ENCODE data around the gene MMP24OS. TPM values are rescaled to one million over a fixed set of nuclear protein-coding genes. Genes with fewer than 3 reads are reported as not detected.

MMP24OS gene
- 10 to 100 TPM; 19.6 to 47.2 (median 26.9) TPM for total RNA-seq

- TF ChIP-seq POLR2A (IDR thresholded peaks at IDR 0.05): peak; percentile 96 to 97
- TF ChIP-seq CTCF (IDR thresholded peaks at IDR 0.05): peak in 2 of 4 experiments; percentile 10 to 41
- TF ChIP-seq EP300 (IDR thresholded peaks at IDR 0.05): no peak
- peak; percentile 99 for TF ChIP-seq POLR2AphosphoS5 (IDR thresholded peaks at IDR 0.05)
- Histone ChIP-seq H3K4me1 (peaks cover 4 to 40% (median 12%) of the 10 kb centered on the region in 3 donors), H3K9me3 (no peaks in the 10 kb centered on the region), H3K4me3 (peak within 1 kb of the TSS; percentile 63 to 72), H3K36me3 (peaks cover 0 to 39% of the 10 kb centered on the region in 2 donors), H3K27ac (peak within 1 kb of the TSS; percentile 92 to 99 (median 95)), H3K27me3 (no peaks in the 10 kb centered on the region)
- ATAC-seq: peak; percentile 96
- WGBS, 2 donors (ENCODE audit: low coverage in 1 of 2): 0% methylated on average over 12 of the region's 76 CpGs; no CpG with 5 or more reads in 1 of the 2 donors
Measured at GRCh38 chr20:35277531-35278395, at the start of gene MMP24OS. Gene MMP24OS, minus strand, starts transcription at chr20:35278122. Its CDS starts 193 bp downstream, at chr20:35277929.

GRCh38 chr20:35327074-35327976 is 49.4 kb upstream of the MMP24OS start:
- no peak for ATAC-seq
- TF ChIP-seq POLR2A (IDR thresholded peaks at IDR 0.05) (no peak), CTCF (IDR thresholded peaks at IDR 0.05) (no peak), EP300 (IDR thresholded peaks at IDR 0.05) (no peak), POLR2AphosphoS5 (IDR thresholded peaks at IDR 0.05) (no peak)

GRCh38 chr20:35326740-35327073 is 48.8 kb upstream of the MMP24OS start:
- Histone ChIP-seq H3K4me1 (peaks cover 0 to 9% (median 0%) of the 10 kb centered on the region in 3 donors), H3K4me3 (no peak overlapping the region), H3K36me3 (no peaks in the 10 kb centered on the region), H3K27me3 (no peaks in the 10 kb centered on the region), H3K9me3 (no peaks in the 10 kb centered on the region), H3K27ac (no peak overlapping the region)
- WGBS, 2 donors (ENCODE audit: low coverage in 1 of 2): 83 to 97% methylated on average over 3 of the region's 3 CpGs
- no peak for ATAC-seq
- TF ChIP-seq POLR2A (IDR thresholded peaks at IDR 0.05) (no peak), EP300 (IDR thresholded peaks at IDR 0.05) (no peak), POLR2AphosphoS5 (IDR thresholded peaks at IDR 0.05) (no peak), CTCF (IDR thresholded peaks at IDR 0.05) (no peak)

More at GRCh38 chr20:35327074-35327976, 49.4 kb upstream of the MMP24OS start:
- Histone ChIP-seq H3K4me1 (peaks cover 0 to 13% (median 0%) of the 10 kb centered on the region in 3 donors), H3K9me3 (no peaks in the 10 kb centered on the region), H3K36me3 (no peaks in the 10 kb centered on the region), H3K27ac (no peak overlapping the region), H3K27me3 (no peaks in the 10 kb centered on the region), H3K4me3 (no peak overlapping the region)
- 95 to 96% methylated on average over 3 to 4 of the region's 4 CpGs for WGBS, 2 donors (ENCODE audit: low coverage in 1 of 2)

GRCh38 chr20:35326021-35326739 is 48.3 kb upstream of the MMP24OS start:
- no peaks in the 10 kb centered on the region for H3K36me3 ChIP-seq
- no peaks in the 10 kb centered on the region for H3K9me3 ChIP-seq
- no peak for ATAC-seq
- no peak overlapping the region for H3K27ac ChIP-seq
- TF ChIP-seq POLR2A (IDR thresholded peaks at IDR 0.05) (no peak), POLR2AphosphoS5 (IDR thresholded peaks at IDR 0.05) (no peak), EP300 (IDR thresholded peaks at IDR 0.05) (no peak), CTCF (IDR thresholded peaks at IDR 0.05) (no peak)
- WGBS, 2 donors (ENCODE audit: low coverage in 1 of 2): 79 to 81% methylated on average over 9 to 10 of the region's 11 CpGs
- peaks cover 0 to 9% (median 0%) of the 10 kb centered on the region in 3 donors for H3K4me1 ChIP-seq
- H3K4me3 ChIP-seq: no peak overlapping the region
- no peaks in the 10 kb centered on the region for H3K27me3 ChIP-seq

All from gastroesophageal sphincter (tissue), 4 donors.